WTC11 (cell line): ENCODE measurements around the gene ITPK1. TPM values are rescaled to one million over a fixed set of nuclear protein-coding genes. Genes with fewer than 3 reads are reported as not detected.
A peak's percentile ranks its signal among the peaks of the same experiment; 100 is the strongest.

Source experiments
- ATAC-seq: fragments of 200-7000 bp; cut with Tn5 transposase; 2 replicates; pipeline ENCODE4 v1.10.0; 2021; ENCODE audit warnings: mild to moderate bottlenecking, moderate library complexity
- CTCF ChIA-PET: fragments of 300-600 bp; sonication (Branson Sonifier 250); formaldehyde crosslinking; loops from one replicate; lab custom pipeline; 2021; ENCODE audit warnings: antibody characterized with exemption; lab: Charles Lee
- POLR2A ChIA-PET: fragments of 350-600 bp; sonication (Branson Sonifier 250); formaldehyde crosslinking; loops from one replicate; lab custom pipeline; 2021; ENCODE audit warnings: antibody characterized with exemption; lab: Charles Lee
- DNase-seq: peaks from one replicate; pipeline ENCODE4 v3.0.0; 2021; ENCODE audit warnings: low spot score
- H3K27ac Mint-ChIP-seq: 2 replicates; pipeline ENCODE4 v1.8.0; 2021; ENCODE audit warnings: mixed read lengths
- H3K27me3 Mint-ChIP-seq: 2 replicates; pipeline ENCODE4 v1.8.0; 2021; ENCODE audit warnings: low read depth, mild to moderate bottlenecking, moderate library complexity, mixed read lengths
- H3K36me3 Mint-ChIP-seq: 2 replicates; pipeline ENCODE4 v1.8.0; 2021; ENCODE audit warnings: mixed read lengths
- H3K4me1 Mint-ChIP-seq: 2 replicates; pipeline ENCODE4 v1.8.0; 2022; ENCODE audit warnings: mixed read lengths
- H3K4me3 Mint-ChIP-seq: 2 replicates; pipeline ENCODE4 v1.8.0; 2021; ENCODE audit warnings: mild to moderate bottlenecking, moderate library complexity, mixed read lengths
- H3K9me3 Mint-ChIP-seq: 2 replicates; pipeline ENCODE4 v1.8.0; 2021; ENCODE audit warnings: mixed read lengths
- ATF3 ChIP-seq: sonication (generic); formaldehyde crosslinking; conservative IDR thresholded peaks from 2 replicates; pipeline ENCODE4 v1.8.1; 2022; ENCODE audit warnings: mild to moderate bottlenecking, missing genetic modification reagents
- CBFB ChIP-seq: sonication (generic); formaldehyde crosslinking; IDR thresholded peaks from 2 replicates; pipeline ENCODE4 v1.8.1; 2022; ENCODE audit warnings: mild to moderate bottlenecking, low read depth, missing genetic modification reagents
- ERG ChIP-seq: fragments of 250-450 bp; sonication (Bioruptor Pico); IDR thresholded peaks from 2 replicates; pipeline ENCODE4 v1.8.0; 2021; ENCODE audit warnings: mild to moderate bottlenecking
- ESRRA ChIP-seq: sonication (generic); formaldehyde crosslinking; IDR thresholded peaks from 2 replicates; pipeline ENCODE4 v1.8.1; 2022; ENCODE audit warnings: mild to moderate bottlenecking, missing genetic modification reagents, borderline replicate concordance
- FOXP1 ChIP-seq: sonication (generic); formaldehyde crosslinking; IDR thresholded peaks from 2 replicates; pipeline ENCODE4 v1.8.0; 2022; ENCODE audit warnings: missing genetic modification reagents, mild to moderate bottlenecking, moderate library complexity, borderline replicate concordance
- GRHL2 ChIP-seq: fragments of 250-450 bp; sonication (Bioruptor Pico); IDR thresholded peaks from 2 replicates; pipeline ENCODE4 v1.8.0; 2022; ENCODE audit warnings: mild to moderate bottlenecking, moderate library complexity; ENCODE audit not compliant: insufficient replicate concordance, severe bottlenecking
- GTF2I ChIP-seq: fragments of 250-450 bp; sonication (Bioruptor Pico); conservative IDR thresholded peaks from 2 replicates; pipeline ENCODE4 v1.4.0; 2021; ENCODE audit warnings: mild to moderate bottlenecking
- IRF2 ChIP-seq: sonication (generic); formaldehyde crosslinking; IDR thresholded peaks from 2 replicates; pipeline ENCODE4 v1.8.0; 2022; ENCODE audit warnings: low read depth, missing genetic modification reagents, borderline replicate concordance
- JAZF1 ChIP-seq: fragments of 250-450 bp; sonication (Bioruptor Pico); IDR thresholded peaks from 2 replicates; pipeline ENCODE4 v1.9.0; 2021; ENCODE audit warnings: moderate library complexity, mild to moderate bottlenecking, inconsistent platforms
- NFATC4 ChIP-seq: fragments of 250-450 bp; sonication (Bioruptor Pico); IDR thresholded peaks from 2 replicates; pipeline ENCODE4 v1.9.0; 2021; ENCODE audit warnings: mild to moderate bottlenecking
- TCF7 ChIP-seq: sonication (generic); formaldehyde crosslinking; IDR thresholded peaks from 2 replicates; pipeline ENCODE4 v1.8.0; 2022; ENCODE audit warnings: mild to moderate bottlenecking, low read depth, missing genetic modification reagents, moderate library complexity
- TEAD4 ChIP-seq: sonication (generic); formaldehyde crosslinking; IDR thresholded peaks from 2 replicates; pipeline ENCODE4 v1.8.0; 2022; ENCODE audit warnings: mild to moderate bottlenecking, missing genetic modification reagents
- TP53 ChIP-seq: sonication (generic); formaldehyde crosslinking; IDR thresholded peaks from 2 replicates; pipeline ENCODE4 v1.8.1; 2023; ENCODE audit warnings: mild to moderate bottlenecking, missing genetic modification reagents
- USF1 ChIP-seq: sonication (generic); formaldehyde crosslinking; IDR thresholded peaks from 2 replicates; pipeline ENCODE4 v1.8.0; 2022; ENCODE audit warnings: mild to moderate bottlenecking, missing genetic modification reagents
- USF2 ChIP-seq: sonication (generic); formaldehyde crosslinking; IDR thresholded peaks from 2 replicates; pipeline ENCODE4 v1.8.1; 2023; ENCODE audit warnings: mild to moderate bottlenecking, missing genetic modification reagents, moderate library complexity
- ZNF121 ChIP-seq: sonication (generic); formaldehyde crosslinking; IDR thresholded peaks from 2 replicates; pipeline ENCODE4 v1.8.0; 2023; ENCODE audit warnings: missing genetic modification reagents
- ZNF263 ChIP-seq: sonication (generic); formaldehyde crosslinking; IDR thresholded peaks from 2 replicates; pipeline ENCODE4 v1.8.1; 2022; ENCODE audit warnings: low read depth, mild to moderate bottlenecking, moderate library complexity, missing genetic modification reagents
- ZNF416 ChIP-seq: fragments of 250-450 bp; sonication (Bioruptor Pico); IDR thresholded peaks from 2 replicates; pipeline ENCODE4 v1.9.0; 2021; ENCODE audit warnings: mild to moderate bottlenecking, inconsistent platforms
- ZNF425 ChIP-seq: fragments of 250-450 bp; sonication (Bioruptor Pico); conservative IDR thresholded peaks from 2 replicates; pipeline ENCODE4 v1.9.0; 2021; ENCODE audit warnings: mild to moderate bottlenecking
- ZNF671 ChIP-seq: fragments of 250-450 bp; sonication (Bioruptor Pico); IDR thresholded peaks from 2 replicates; pipeline ENCODE4 v1.8.0; 2021; ENCODE audit warnings: mild to moderate bottlenecking
- total RNA-seq: library from RNA; stranded (reverse); gene quantifications from 3 replicates; pipeline ENCODE4 v1.2.3, GENCODE V29; 2021
- TF ChIP-seq, protein P1 (sequence below): sonication (generic); formaldehyde crosslinking; IDR thresholded peaks from 2 replicates; pipeline ENCODE4 v1.8.0; 2022; ENCODE audit warnings: mild to moderate bottlenecking, missing genetic modification reagents
- TF ChIP-seq, protein P2 (sequence below): sonication (generic); formaldehyde crosslinking; IDR thresholded peaks from 2 replicates; pipeline ENCODE4 v1.8.0; 2022; ENCODE audit warnings: mild to moderate bottlenecking, missing genetic modification reagents
- TF ChIP-seq, protein P3 (sequence below): sonication (generic); formaldehyde crosslinking; IDR thresholded peaks from 2 replicates; pipeline ENCODE4 v1.8.1; 2023; ENCODE audit warnings: mild to moderate bottlenecking, missing genetic modification reagents

The ITPK1 gene
- total RNA-seq, 1 experiment from 2014 or later, result 144 TPM

- TF ChIP-seq USF2 (CRISPR knock-in tag), result no peak
- TF ChIP-seq GTF2I, result no peak
- TF ChIP-seq, protein P1, sequence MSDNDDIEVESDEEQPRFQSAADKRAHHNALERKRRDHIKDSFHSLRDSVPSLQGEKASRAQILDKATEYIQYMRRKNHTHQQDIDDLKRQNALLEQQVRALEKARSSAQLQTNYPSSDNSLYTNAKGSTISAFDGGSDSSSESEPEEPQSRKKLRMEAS, result no peak
- no peak for TF ChIP-seq ZNF121 (CRISPR knock-in tag)
- no peak for TF ChIP-seq USF1 (CRISPR knock-in tag)
These were observed 144.0 kb downstream of the ITPK1 start (continued) for GRCh38 chr14:92971601-92972180.

GRCh38 chr14:92970271-92970670 lies 145.5 kb downstream of the ITPK1 start:
- no peak for ATAC-seq

GRCh38 chr14:92969871-92970270 lies 145.9 kb downstream of the ITPK1 start:
- CTCF ChIA-PET, result interaction anchor here (0.7 to 1.9 kb wide), 7 partner anchors 15 to 162 kb away, joined by 3 to 14 read pairs (median 4); no protein-coding TSS in a partner anchor
- H3K36me3 Mint-ChIP-seq, result peaks cover 10% of the 10 kb centered on the region
- H3K27ac Mint-ChIP-seq, result peak overlapping the region; percentile 74; the same call in 1 of the 2 replicates
- TF ChIP-seq TEAD4 (CRISPR knock-in tag) (no peak), ZNF263 (CRISPR knock-in tag) (no peak), CBFB (CRISPR knock-in tag) (no peak), ZNF425 (CRISPR knock-in tag) (no peak), GRHL2 (CRISPR knock-in tag) (no peak), TP53 (CRISPR knock-in tag) (no peak), TCF7 (no peak), USF1 (CRISPR knock-in tag) (no peak), ERG (CRISPR knock-in tag) (no peak)

More at GRCh38 chr14:92970271-92970670, 145.5 kb downstream of the ITPK1 start:
- POLR2A ChIA-PET, result no interaction called here
- Mint-ChIP-seq H3K9me3 (peaks cover 8% of the 10 kb centered on the region), H3K27ac (no peak overlapping the region)
- TF ChIP-seq IRF2 (CRISPR knock-in tag), result no peak
- TF ChIP-seq ESRRA (CRISPR knock-in tag), result no peak
- no peak for TF ChIP-seq FOXP1 (CRISPR knock-in tag)
- no peak for TF ChIP-seq ZNF263 (CRISPR knock-in tag)
- TF ChIP-seq, protein P2, sequence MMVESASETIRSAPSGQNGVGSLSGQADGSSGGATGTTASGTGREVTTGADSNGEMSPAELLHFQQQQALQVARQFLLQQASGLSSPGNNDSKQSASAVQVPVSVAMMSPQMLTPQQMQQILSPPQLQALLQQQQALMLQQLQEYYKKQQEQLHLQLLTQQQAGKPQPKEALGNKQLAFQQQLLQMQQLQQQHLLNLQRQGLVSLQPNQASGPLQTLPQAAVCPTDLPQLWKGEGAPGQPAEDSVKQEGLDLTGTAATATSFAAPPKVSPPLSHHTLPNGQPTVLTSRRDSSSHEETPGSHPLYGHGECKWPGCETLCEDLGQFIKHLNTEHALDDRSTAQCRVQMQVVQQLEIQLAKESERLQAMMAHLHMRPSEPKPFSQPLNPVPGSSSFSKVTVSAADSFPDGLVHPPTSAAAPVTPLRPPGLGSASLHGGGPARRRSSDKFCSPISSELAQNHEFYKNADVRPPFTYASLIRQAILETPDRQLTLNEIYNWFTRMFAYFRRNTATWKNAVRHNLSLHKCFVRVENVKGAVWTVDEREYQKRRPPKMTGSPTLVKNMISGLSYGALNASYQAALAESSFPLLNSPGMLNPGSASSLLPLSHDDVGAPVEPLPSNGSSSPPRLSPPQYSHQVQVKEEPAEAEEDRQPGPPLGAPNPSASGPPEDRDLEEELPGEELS (CRISPR knock-in tag), result no peak
- no peak for TF ChIP-seq GRHL2 (CRISPR knock-in tag)
- TF ChIP-seq, protein P3, sequence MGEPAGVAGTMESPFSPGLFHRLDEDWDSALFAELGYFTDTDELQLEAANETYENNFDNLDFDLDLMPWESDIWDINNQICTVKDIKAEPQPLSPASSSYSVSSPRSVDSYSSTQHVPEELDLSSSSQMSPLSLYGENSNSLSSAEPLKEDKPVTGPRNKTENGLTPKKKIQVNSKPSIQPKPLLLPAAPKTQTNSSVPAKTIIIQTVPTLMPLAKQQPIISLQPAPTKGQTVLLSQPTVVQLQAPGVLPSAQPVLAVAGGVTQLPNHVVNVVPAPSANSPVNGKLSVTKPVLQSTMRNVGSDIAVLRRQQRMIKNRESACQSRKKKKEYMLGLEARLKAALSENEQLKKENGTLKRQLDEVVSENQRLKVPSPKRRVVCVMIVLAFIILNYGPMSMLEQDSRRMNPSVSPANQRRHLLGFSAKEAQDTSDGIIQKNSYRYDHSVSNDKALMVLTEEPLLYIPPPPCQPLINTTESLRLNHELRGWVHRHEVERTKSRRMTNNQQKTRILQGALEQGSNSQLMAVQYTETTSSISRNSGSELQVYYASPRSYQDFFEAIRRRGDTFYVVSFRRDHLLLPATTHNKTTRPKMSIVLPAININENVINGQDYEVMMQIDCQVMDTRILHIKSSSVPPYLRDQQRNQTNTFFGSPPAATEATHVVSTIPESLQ (CRISPR knock-in tag), result no peak
- no peak for TF ChIP-seq JAZF1 (CRISPR knock-in tag)
- TF ChIP-seq ATF3 (CRISPR knock-in tag), result no peak
- TF ChIP-seq CBFB (CRISPR knock-in tag), result no peak
- TF ChIP-seq ZNF671, result no peak
- no peak for TF ChIP-seq ZNF416 (CRISPR knock-in tag)
- no peak for TF ChIP-seq NFATC4 (CRISPR knock-in tag)
- TF ChIP-seq, all 79 proteins: peak for 0
- Mint-ChIP-seq H3K4me3 (no peak overlapping the region), H3K36me3 (peaks cover 6% of the 10 kb centered on the region), H3K27me3 (no peaks in the 10 kb centered on the region), H3K4me1 (peaks cover 42% of the 10 kb centered on the region)
- DNase-seq, result no peak
- CTCF ChIA-PET, result interaction anchor here (0.7 to 1.9 kb wide), 6 partner anchors 18 to 162 kb away, joined by 3 to 14 read pairs (median 4); no protein-coding TSS in a partner anchor

More at GRCh38 chr14:92969871-92970270, 145.9 kb downstream of the ITPK1 start:
- Mint-ChIP-seq H3K9me3 (peaks cover 12% of the 10 kb centered on the region), H3K4me3 (no peak overlapping the region), H3K27me3 (no peaks in the 10 kb centered on the region), H3K4me1 (peaks cover 46% of the 10 kb centered on the region)
- DNase-seq (no peak), ATAC-seq (no peak)
- POLR2A ChIA-PET, result no interaction called here
